GM12891 (cell line): ENCODE data around the gene FRMD8.

Source experiments
- DNase-seq: peaks from one replicate; pipeline ENCODE4 v3.0.0; 2011; ENCODE audit warnings: low spot score; ENCODE audit not compliant: insufficient read length
- FAIRE-seq: peaks from 2 replicates; lab custom pipeline; 2011; peaks lifted over from hg19 to GRCh38; lab: Jason Lieb, UNC
- PAX5 ChIP-seq: IDR thresholded peaks from 2 replicates; pipeline ENCODE4 v1.6.1; 2011; ENCODE audit warnings: low read length, moderate library complexity, mild to moderate bottlenecking; ENCODE audit not compliant: insufficient read depth, severe bottlenecking
- POLR2A ChIP-seq: IDR thresholded peaks from 2 replicates; pipeline ENCODE4 v1.6.1; 2011; ENCODE audit warnings: low read depth, low read length, control low read depth
- POLR2AphosphoS5 ChIP-seq: IDR thresholded peaks from 2 replicates; pipeline ENCODE4 v1.6.1; 2011; ENCODE audit warnings: low read depth, low read length, control low read depth
- POU2F2 ChIP-seq: IDR thresholded peaks from 2 replicates; pipeline ENCODE4 v1.6.1; 2011; ENCODE audit warnings: low read depth, mild to moderate bottlenecking, control low read depth, low read length, moderate library complexity
- SPI1 ChIP-seq: IDR thresholded peaks from 2 replicates; pipeline ENCODE4 v1.6.1; 2011; ENCODE audit warnings: low read depth, low read length, control low read depth
- TAF1 ChIP-seq: IDR thresholded peaks from 2 replicates; pipeline ENCODE4 v1.6.1; 2011; ENCODE audit warnings: low read depth, low read length, control low read depth

Gene FRMD8

GRCh38 chr11:65439331-65440181 is 53.1 kb downstream of the FRMD8 start:
- TF ChIP-seq POU2F2 (no peak), POLR2AphosphoS5 (no peak), PAX5 (no peak), SPI1 (no peak), TAF1 (no peak), POLR2A (no peak)
- DNase-seq (no peak), FAIRE-seq (peak; percentile 23)

GRCh38 chr11:65440831-65441499 is 54.5 kb downstream of the FRMD8 start:
- FAIRE-seq (peak; percentile 54), DNase-seq (no peak)

GRCh38 chr11:65442842-65443331 is 56.5 kb downstream of the FRMD8 start:
- DNase-seq (no peak), FAIRE-seq (no peak)
- TF ChIP-seq TAF1 (no peak), SPI1 (peak; percentile 41; the same call in 1 of the 2 replicates), POU2F2 (no peak)

More at GRCh38 chr11:65440831-65441499, 54.5 kb downstream of the FRMD8 start:
- TF ChIP-seq SPI1 (peak; percentile 99), TAF1 (0 out of 2 replicates have a peak, but pooled peaks have one; percentile 50), POLR2A (peak; percentile 50; the same call in 1 of the 2 replicates), PAX5 (peak; percentile 84), POLR2AphosphoS5 (peak; percentile 71; the same call in 1 of the 2 replicates), POU2F2 (peak; percentile 63; the same call in 1 of the 2 replicates)

- no peak for DNase-seq
- TF ChIP-seq SPI1 = no peak
- TF ChIP-seq PAX5 = no peak
- no peak for TF ChIP-seq TAF1
- TF ChIP-seq POLR2AphosphoS5 = no peak
- TF ChIP-seq POLR2A = no peak
- no peak for FAIRE-seq
Measured at GRCh38 chr11:65444314-65445051, 58.0 kb downstream of the FRMD8 start.

GRCh38 chr11:65445101-65445603 is 58.7 kb downstream of the FRMD8 start:
- DNase-seq (no peak), FAIRE-seq (no peak)
- peak; percentile 54; the same call in 1 of the 2 replicates for TF ChIP-seq POLR2AphosphoS5
- no peak for TF ChIP-seq SPI1

- FAIRE-seq (no peak), DNase-seq (no peak)
- TF ChIP-seq POLR2AphosphoS5 = no peak; the same call in 1 of the 2 replicates
- TF ChIP-seq SPI1 = no peak
- no peak for TF ChIP-seq POU2F2
- no peak for TF ChIP-seq POLR2A
- no peak for TF ChIP-seq TAF1
- no peak for TF ChIP-seq PAX5
Measured at GRCh38 chr11:65445604-65446445, 59.4 kb downstream of the FRMD8 start.

- no peak for TF ChIP-seq POLR2A
- TF ChIP-seq TAF1 = no peak
- TF ChIP-seq POU2F2 = no peak
- TF ChIP-seq PAX5 = no peak
- no peak for TF ChIP-seq POLR2AphosphoS5
- no peak for TF ChIP-seq SPI1
- FAIRE-seq = no peak
- DNase-seq = no peak
Measured at GRCh38 chr11:65446446-65447277, 60.2 kb downstream of the FRMD8 start.

- DNase-seq = no peak
- TF ChIP-seq POLR2AphosphoS5 (no peak), SPI1 (no peak), POU2F2 (no peak), PAX5 (no peak), TAF1 (no peak), POLR2A (no peak)
- no peak for FAIRE-seq
Measured at GRCh38 chr11:65448074-65448417, 61.6 kb downstream of the FRMD8 start.
